Liver (tissue), 9 donors: Measurements from ENCODE around the gene TRIOBP. TPM values are rescaled to one million over a fixed set of nuclear protein-coding genes. Genes with fewer than 3 reads are reported as not detected.
A peak's percentile ranks its signal among the peaks of the same experiment; 100 is the strongest.

ENCODE experiments used
- DNase-seq: peaks from one replicate; pipeline ENCODE4 v3.0.0-alpha.2; 2017; ENCODE audit warnings: low spot score
- H3K27ac ChIP-seq, 2 donors: one replicate each; pipeline ENCODE4 v1.7.0; 2013; ENCODE audit warnings: inconsistent platforms in 2 of 2, low read length in 2 of 2, control low read depth in 1 of 2, low read depth in 1 of 2, mild to moderate bottlenecking in 1 of 2
- H3K27me3 ChIP-seq, 4 donors: one replicate each; pipeline versions ENCODE4 v1.6.1 to v1.7.0; 2013; ENCODE audit warnings: low read length in 3 of 4, inconsistent platforms in 1 of 4, mild to moderate bottlenecking in 1 of 4, moderate library complexity in 1 of 4; ENCODE audit not compliant: control insufficient read depth in 4 of 4, insufficient read depth in 4 of 4
- H3K36me3 ChIP-seq, 4 donors: one replicate each; pipeline versions ENCODE4 v1.6.1 to v1.7.0; 2013; ENCODE audit warnings: low read length in 3 of 4, mild to moderate bottlenecking in 3 of 4, low read depth in 1 of 4, moderate library complexity in 1 of 4; ENCODE audit not compliant: control insufficient read depth in 4 of 4, insufficient read depth in 3 of 4
- H3K4me1 ChIP-seq, 4 donors: one replicate each; pipeline versions ENCODE4 v1.6.1 to v1.7.0; 2013; ENCODE audit warnings: low read length in 3 of 4, mild to moderate bottlenecking in 3 of 4, moderate library complexity in 1 of 4; ENCODE audit not compliant: control insufficient read depth in 4 of 4, insufficient read depth in 4 of 4
- H3K4me3 ChIP-seq, 3 donors: one replicate each; pipeline versions ENCODE4 v1.6.1 to v1.7.0; 2013; ENCODE audit warnings: low read length in 3 of 3, control low read depth in 1 of 3, low read depth in 1 of 3, mild to moderate bottlenecking in 1 of 3
- H3K9ac ChIP-seq, 2 donors: one replicate each; pipeline ENCODE4 v1.7.0; 2013; ENCODE audit warnings: low read length in 2 of 2, mild to moderate bottlenecking in 2 of 2, moderate library complexity in 2 of 2, control low read depth in 1 of 2, low read depth in 1 of 2
- H3K9me3 ChIP-seq, 4 donors: one replicate each; pipeline versions ENCODE4 v1.6.1 to v1.7.0; 2013; ENCODE audit warnings: low read length in 3 of 4; ENCODE audit not compliant: control insufficient read depth in 4 of 4
- ATF3 ChIP-seq: IDR thresholded peaks from 2 replicates; pipeline ENCODE4 v1.6.1; 2016; ENCODE audit warnings: antibody characterized with exemption
- CTCF ChIP-seq: fragments of 150-350 bp; IDR thresholded peaks from 2 replicates; pipeline ENCODE4 v1.5.1; 2017; ENCODE audit warnings: improper control_type of control experiment, low read depth, low read length; ENCODE audit not compliant: missing input control
- EGR1 ChIP-seq, 2 donors: IDR thresholded peaks; 2 replicates each; pipeline ENCODE4 v1.6.1; 2016 to 2018; ENCODE audit warnings: antibody characterized with exemption in 2 of 2, low read depth in 2 of 2
- FOXA1 ChIP-seq: IDR thresholded peaks from 2 replicates; pipeline ENCODE4 v1.6.1; 2016; ENCODE audit warnings: antibody characterized with exemption
- FOXA2 ChIP-seq: IDR thresholded peaks from 2 replicates; pipeline ENCODE4 v1.6.1; 2016; ENCODE audit warnings: antibody characterized with exemption
- GABPA ChIP-seq, 2 donors: IDR thresholded peaks in 1 of 2; conservative IDR thresholded peaks in 1 of 2; 2 replicates each; pipeline ENCODE4 v1.6.1; 2016; ENCODE audit warnings: antibody characterized with exemption in 2 of 2, mild to moderate bottlenecking in 1 of 2, moderate library complexity in 1 of 2
- HNF4A ChIP-seq, 2 donors: conservative IDR thresholded peaks; 2 replicates each; pipeline ENCODE4 v1.6.1; 2016; ENCODE audit warnings: antibody characterized with exemption in 2 of 2, mild to moderate bottlenecking in 2 of 2
- HNF4G ChIP-seq: IDR thresholded peaks from 2 replicates; pipeline ENCODE4 v1.6.1; 2016; ENCODE audit warnings: antibody characterized with exemption
- JUND ChIP-seq, 2 donors: IDR thresholded peaks; 2 replicates each; pipeline ENCODE4 v1.6.1; 2016; ENCODE audit warnings: antibody characterized with exemption in 2 of 2
- MAX ChIP-seq: IDR thresholded peaks from 2 replicates; pipeline ENCODE4 v1.6.1; 2016; ENCODE audit warnings: antibody characterized with exemption
- NR2F2 ChIP-seq: IDR thresholded peaks from 2 replicates; pipeline ENCODE4 v1.6.1; 2016; ENCODE audit warnings: antibody characterized with exemption
- RAD21 ChIP-seq, 2 donors: IDR thresholded peaks; 2 replicates each; pipeline ENCODE4 v1.6.1; 2016; ENCODE audit warnings: antibody characterized with exemption in 2 of 2, mild to moderate bottlenecking in 2 of 2
- REST ChIP-seq: IDR thresholded peaks from 2 replicates; pipeline ENCODE4 v1.6.1; 2016; ENCODE audit warnings: antibody characterized with exemption, mild to moderate bottlenecking
- RXRA ChIP-seq, 2 donors: IDR thresholded peaks; 2 replicates each; pipeline ENCODE4 v1.6.1; 2017 to 2018; ENCODE audit warnings: antibody characterized with exemption in 2 of 2, mild to moderate bottlenecking in 1 of 2
- SP1 ChIP-seq: IDR thresholded peaks from 2 replicates; pipeline ENCODE4 v1.6.1; 2018; ENCODE audit warnings: antibody characterized with exemption, mild to moderate bottlenecking
- TAF1 ChIP-seq: conservative IDR thresholded peaks from 2 replicates; pipeline ENCODE4 v1.6.1; 2016; ENCODE audit warnings: antibody characterized with exemption, mild to moderate bottlenecking
- YY1 ChIP-seq: IDR thresholded peaks from 2 replicates; pipeline ENCODE4 v1.6.1; 2016; ENCODE audit warnings: antibody characterized with exemption, mild to moderate bottlenecking
- ZBTB33 ChIP-seq: IDR thresholded peaks from 2 replicates; pipeline ENCODE4 v1.6.1; 2016; ENCODE audit warnings: antibody characterized with exemption
- WGBS: extraction: QIAGEN DNeasy Blood & Tissue Kit; methylation state at CpG from one replicate; pipeline ENCODE4 v1.1.7; 2013; 5-methylcytosine and 5-hydroxymethylcytosine counted together
- polyA plus RNA-seq, 2 donors: library from polyadenylated mRNA; stranded (reverse) in 1 of 2; unstranded in 1 of 2; fragments of 200-250 nt in 1 of 2; fragments of >200 nt in 1 of 2; fragmentation: Nextera tagmentation in 1 of 2; extraction: Ambion mirVana in 1 of 2; gene quantifications; one replicate each; pipeline versions ENCODE4 v1.2.1 to v1.2.3, GENCODE V29; 2013 to 2015
- total RNA-seq, 2 donors: library from RNA; depleted of rRNA; stranded (reverse); fragments of >200 nt; gene quantifications; one replicate each; pipeline ENCODE4 v1.2.3, GENCODE V29; 2014
- donor health status: healthy.
- donor health status: healthy.
- donor health status: healthy.
- donor health status: healthy.
- donor health status: healthy.

The TRIOBP gene
- total and polyA plus RNA-seq, 4 donors: 4.8 to 41.1 (median 21.6) TPM

GRCh38 chr22:37745548-37746365 is 48.9 kb downstream of the TRIOBP start:
- no peaks in the 10 kb centered on the region for H3K36me3 ChIP-seq
- WGBS: under 1% methylated on average over 94 of the region's 94 CpGs
- H3K27ac ChIP-seq: peak overlapping the region; percentile 81 to 84
- TF ChIP-seq ATF3: no peak
- no peak for TF ChIP-seq YY1
- TF ChIP-seq ZBTB33: no peak
- no peak for TF ChIP-seq SP1
- TF ChIP-seq RAD21 (IDR thresholded peaks at IDR 0.05): no peak
- no peak for TF ChIP-seq HNF4G
- peak in 1 of 2 donors; percentile 53 for TF ChIP-seq GABPA (IDR thresholded peaks at IDR 0.05 in 1 of 2, conservative IDR thresholded peaks at IDR 0.05 in 1 of 2)
- H3K27me3 ChIP-seq: no peaks in the 10 kb centered on the region
- no peaks in the 10 kb centered on the region for H3K9me3 ChIP-seq
- peak; percentile 93 for DNase-seq
- H3K9ac ChIP-seq: peak overlapping the region; percentile 70 to 82
- peak overlapping the region; percentile 73 to 86 (median 78) for H3K4me3 ChIP-seq
- H3K4me1 ChIP-seq: peaks cover 8 to 48% (median 31%) of the 10 kb centered on the region in 4 donors

- Histone ChIP-seq H3K4me3 (peak overlapping the region; percentile 73 to 86 (median 78)), H3K9ac (peak overlapping the region; percentile 52 to 82), H3K27me3 (no peaks in the 10 kb centered on the region), H3K27ac (peak overlapping the region; percentile 81 to 83), H3K36me3 (no peaks in the 10 kb centered on the region), H3K9me3 (no peaks in the 10 kb centered on the region), H3K4me1 (peaks cover 3 to 48% (median 29%) of the 10 kb centered on the region in 4 donors)
- WGBS: under 1% methylated on average over 64 of the region's 64 CpGs
- no peak for DNase-seq
- TF ChIP-seq FOXA2: no peak
- no peak for TF ChIP-seq RXRA (IDR thresholded peaks at IDR 0.05)
- no peak for TF ChIP-seq TAF1
- TF ChIP-seq JUND (IDR thresholded peaks at IDR 0.05): no peak
- no peak for TF ChIP-seq ATF3
- no peak for TF ChIP-seq FOXA1
- TF ChIP-seq RAD21 (IDR thresholded peaks at IDR 0.05): no peak
- no peak for TF ChIP-seq REST
- TF ChIP-seq EGR1 (IDR thresholded peaks at IDR 0.05; ENCODE audit: low read depth in 2 of 2): no peak
- no peak for TF ChIP-seq YY1
- TF ChIP-seq CTCF: no peak
- TF ChIP-seq GABPA (IDR thresholded peaks at IDR 0.05 in 1 of 2, conservative IDR thresholded peaks at IDR 0.05 in 1 of 2): no peak
- no peak for TF ChIP-seq MAX
- TF ChIP-seq ZBTB33: no peak
- TF ChIP-seq HNF4A (conservative IDR thresholded peaks at IDR 0.05): no peak
- no peak for TF ChIP-seq NR2F2
These were observed 49.7 kb downstream of the TRIOBP start for GRCh38 chr22:37746366-37747079.
